ENCODE results near the gene GAB1.

DNA sequence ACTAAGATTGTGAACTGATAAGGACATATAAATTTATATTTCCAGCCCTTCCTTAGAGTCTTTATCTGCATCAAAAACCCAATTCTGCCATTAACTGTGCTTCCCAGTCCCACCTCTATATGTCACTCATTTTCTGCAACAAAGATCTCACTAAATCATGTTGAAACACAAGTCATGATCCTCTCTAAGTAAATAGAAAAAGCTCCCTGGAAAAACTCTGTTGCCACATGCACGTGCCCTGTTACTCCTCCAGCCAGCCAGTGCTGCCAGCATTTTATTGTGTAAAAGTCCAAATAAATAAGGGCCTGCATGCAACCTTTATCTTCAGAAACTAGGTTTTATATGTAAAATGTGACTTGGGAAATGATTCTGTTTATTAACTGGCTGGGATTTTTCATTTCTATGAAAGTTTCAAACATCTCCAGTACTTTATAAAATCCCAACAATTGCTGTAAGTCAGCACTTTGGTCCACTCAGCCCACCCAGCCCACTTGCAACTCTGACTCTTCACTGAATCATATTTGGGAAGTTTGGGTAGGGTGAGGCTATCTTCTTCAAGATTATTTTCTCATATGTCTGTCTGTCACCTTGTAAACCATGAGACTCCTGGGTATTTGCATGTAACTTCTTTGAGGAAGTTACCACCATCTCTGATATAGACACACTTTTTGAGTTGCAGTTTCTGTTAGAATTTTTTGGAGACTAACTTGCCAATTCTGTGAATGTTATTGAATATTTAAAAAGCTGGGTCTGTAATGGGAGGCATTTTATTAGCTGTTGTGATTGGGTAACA lies 136.9 kb downstream of the GAB1 start:
- TF ChIP-seq, protein P1, sequence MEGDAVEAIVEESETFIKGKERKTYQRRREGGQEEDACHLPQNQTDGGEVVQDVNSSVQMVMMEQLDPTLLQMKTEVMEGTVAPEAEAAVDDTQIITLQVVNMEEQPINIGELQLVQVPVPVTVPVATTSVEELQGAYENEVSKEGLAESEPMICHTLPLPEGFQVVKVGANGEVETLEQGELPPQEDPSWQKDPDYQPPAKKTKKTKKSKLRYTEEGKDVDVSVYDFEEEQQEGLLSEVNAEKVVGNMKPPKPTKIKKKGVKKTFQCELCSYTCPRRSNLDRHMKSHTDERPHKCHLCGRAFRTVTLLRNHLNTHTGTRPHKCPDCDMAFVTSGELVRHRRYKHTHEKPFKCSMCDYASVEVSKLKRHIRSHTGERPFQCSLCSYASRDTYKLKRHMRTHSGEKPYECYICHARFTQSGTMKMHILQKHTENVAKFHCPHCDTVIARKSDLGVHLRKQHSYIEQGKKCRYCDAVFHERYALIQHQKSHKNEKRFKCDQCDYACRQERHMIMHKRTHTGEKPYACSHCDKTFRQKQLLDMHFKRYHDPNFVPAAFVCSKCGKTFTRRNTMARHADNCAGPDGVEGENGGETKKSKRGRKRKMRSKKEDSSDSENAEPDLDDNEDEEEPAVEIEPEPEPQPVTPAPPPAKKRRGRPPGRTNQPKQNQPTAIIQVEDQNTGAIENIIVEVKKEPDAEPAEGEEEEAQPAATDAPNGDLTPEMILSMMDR (tag by site-specific recombination; IDR thresholded peaks at IDR 0.05) = no peak
- no peak for TF ChIP-seq ZBTB7A (tag by site-specific recombination; IDR thresholded peaks at IDR 0.05; ENCODE audit: low read depth)
- TF ChIP-seq ZNF510 (tag by site-specific recombination; IDR thresholded peaks at IDR 0.05; ENCODE audit: insufficient replicate concordance) = no peak
- no peak for TF ChIP-seq ZNF138 (tag by site-specific recombination; IDR thresholded peaks at IDR 0.05; ENCODE audit: borderline replicate concordance)
- TF ChIP-seq REST (tag by site-specific recombination; IDR thresholded peaks at IDR 0.05) = no peak
- no peak for TF ChIP-seq ZNF596 (tag by site-specific recombination; IDR thresholded peaks at IDR 0.05)
- TF ChIP-seq ZNF184 (tag by site-specific recombination; IDR thresholded peaks at IDR 0.05) = no peak
- TF ChIP-seq GLI2 (tag by site-specific recombination; IDR thresholded peaks at IDR 0.05; ENCODE audit: borderline replicate concordance, low read depth) = no peak
- no peak for TF ChIP-seq ZNF830 (tag by site-specific recombination; IDR thresholded peaks at IDR 0.05; ENCODE audit: low read depth)
- no peak for TF ChIP-seq ZNF202 (tag by site-specific recombination; IDR thresholded peaks at IDR 0.05; ENCODE audit: borderline replicate concordance)
- TF ChIP-seq, protein P2, sequence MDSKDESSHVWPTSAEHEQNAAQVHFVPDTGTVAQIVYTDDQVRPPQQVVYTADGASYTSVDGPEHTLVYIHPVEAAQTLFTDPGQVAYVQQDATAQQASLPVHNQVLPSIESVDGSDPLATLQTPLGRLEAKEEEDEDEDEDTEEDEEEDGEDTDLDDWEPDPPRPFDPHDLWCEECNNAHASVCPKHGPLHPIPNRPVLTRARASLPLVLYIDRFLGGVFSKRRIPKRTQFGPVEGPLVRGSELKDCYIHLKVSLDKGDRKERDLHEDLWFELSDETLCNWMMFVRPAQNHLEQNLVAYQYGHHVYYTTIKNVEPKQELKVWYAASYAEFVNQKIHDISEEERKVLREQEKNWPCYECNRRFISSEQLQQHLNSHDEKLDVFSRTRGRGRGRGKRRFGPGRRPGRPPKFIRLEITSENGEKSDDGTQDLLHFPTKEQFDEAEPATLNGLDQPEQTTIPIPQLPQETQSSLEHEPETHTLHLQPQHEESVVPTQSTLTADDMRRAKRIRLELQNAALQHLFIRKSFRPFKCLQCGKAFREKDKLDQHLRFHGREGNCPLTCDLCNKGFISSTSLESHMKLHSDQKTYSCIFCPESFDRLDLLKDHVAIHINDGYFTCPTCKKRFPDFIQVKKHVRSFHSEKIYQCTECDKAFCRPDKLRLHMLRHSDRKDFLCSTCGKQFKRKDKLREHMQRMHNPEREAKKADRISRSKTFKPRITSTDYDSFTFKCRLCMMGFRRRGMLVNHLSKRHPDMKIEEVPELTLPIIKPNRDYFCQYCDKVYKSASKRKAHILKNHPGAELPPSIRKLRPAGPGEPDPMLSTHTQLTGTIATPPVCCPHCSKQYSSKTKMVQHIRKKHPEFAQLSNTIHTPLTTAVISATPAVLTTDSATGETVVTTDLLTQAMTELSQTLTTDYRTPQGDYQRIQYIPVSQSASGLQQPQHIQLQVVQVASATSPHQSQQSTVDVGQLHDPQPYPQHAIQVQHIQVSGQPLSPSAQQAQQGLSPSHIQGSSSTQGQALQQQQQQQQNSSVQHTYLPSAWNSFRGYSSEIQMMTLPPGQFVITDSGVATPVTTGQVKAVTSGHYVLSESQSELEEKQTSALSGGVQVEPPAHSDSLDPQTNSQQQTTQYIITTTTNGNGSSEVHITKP (tag by site-specific recombination; IDR thresholded peaks at IDR 0.05) = no peak
